HepG2 (cell line): Measurements from ENCODE around the gene CPEB3. TPM values are rescaled to one million over a fixed set of nuclear protein-coding genes. Genes with fewer than 3 reads are reported as not detected.
A peak's percentile ranks its signal among the peaks of the same experiment; 100 is the strongest.

Experiments used
- ELF1 ChIP-seq: sonication (generic); formaldehyde crosslinking; IDR thresholded peaks from 2 replicates; pipeline ENCODE4 v1.4.0; 2020; ENCODE audit warnings: missing genetic modification reagents
- HMGA1 ChIP-seq: sonication (generic); formaldehyde crosslinking; conservative IDR thresholded peaks from 2 replicates; pipeline ENCODE4 v1.4.0; 2020; ENCODE audit warnings: missing genetic modification reagents
- HNRNPH1 ChIP-seq: fragments of 200-400 bp; formaldehyde crosslinking; optimal IDR thresholded peaks from 2 replicates; pipeline ENCODE3; 2017; ENCODE audit warnings: mild to moderate bottlenecking, low read depth, low read length
- HNRNPK ChIP-seq: fragments of 200-400 bp; formaldehyde crosslinking; IDR thresholded peaks from 2 replicates; pipeline ENCODE4 v1.6.1; 2018; ENCODE audit warnings: low read length, low read depth, moderate library complexity, mild to moderate bottlenecking; ENCODE audit not compliant: poor library complexity, severe bottlenecking
- KDM6A ChIP-seq: IDR thresholded peaks from 2 replicates; pipeline ENCODE4 v1.6.1; 2016; ENCODE audit warnings: low read depth
- MLLT10 ChIP-seq: sonication (generic); formaldehyde crosslinking; IDR thresholded peaks from 2 replicates; pipeline ENCODE4 v1.4.0; 2020; ENCODE audit warnings: missing genetic modification reagents
- ONECUT2 ChIP-seq: sonication (generic); formaldehyde crosslinking; IDR thresholded peaks from 2 replicates; pipeline ENCODE4 v1.4.0; 2020; ENCODE audit warnings: missing genetic modification reagents
- RELA ChIP-seq: sonication (generic); formaldehyde crosslinking; IDR thresholded peaks from 2 replicates; pipeline ENCODE4 v1.4.0; 2020; ENCODE audit warnings: missing genetic modification reagents
- RFX1 ChIP-seq: fragments of 450-650 bp; IDR thresholded peaks from 2 replicates; pipeline ENCODE4 v1.6.1; 2017
- SATB2 ChIP-seq: sonication (generic); formaldehyde crosslinking; IDR thresholded peaks from 2 replicates; pipeline ENCODE4 v1.5.0; 2020; ENCODE audit warnings: missing genetic modification reagents
- SP1 ChIP-seq, 2 experiments: fragments of 450-650 bp in 1 of 2; sonication (generic) in 1 of 2; formaldehyde crosslinking in 1 of 2; IDR thresholded peaks; 2 replicates each; pipeline versions ENCODE4 v1.4.0 to v1.6.1; 2016 to 2020; ENCODE audit warnings: missing genetic modification reagents in 1 of 2
- TARDBP ChIP-seq: sonication (generic); formaldehyde crosslinking; IDR thresholded peaks from 2 replicates; pipeline ENCODE4 v1.8.0; 2022; ENCODE audit warnings: mild to moderate bottlenecking, missing genetic modification reagents
- TMF1 ChIP-seq: sonication (generic); formaldehyde crosslinking; IDR thresholded peaks from 2 replicates; pipeline ENCODE4 v1.8.1; 2022; ENCODE audit warnings: low read depth, missing genetic modification reagents
- ZFP1 ChIP-seq: IDR thresholded peaks from 2 replicates; pipeline ENCODE4 v1.6.1; 2016
- ZMYM4 ChIP-seq: sonication (generic); formaldehyde crosslinking; IDR thresholded peaks from 2 replicates; pipeline ENCODE4 v1.8.1; 2023; ENCODE audit warnings: mild to moderate bottlenecking, missing genetic modification reagents
- ZNF207 ChIP-seq: fragments of 450-650 bp; IDR thresholded peaks from 2 replicates; pipeline ENCODE4 v1.6.1; 2016; ENCODE audit warnings: antibody characterized with exemption, borderline replicate concordance
- ZNF543 ChIP-seq: sonication (generic); formaldehyde crosslinking; IDR thresholded peaks from 2 replicates; pipeline ENCODE4 v1.4.0; 2020; ENCODE audit warnings: mild to moderate bottlenecking, missing genetic modification reagents
- ZNF619 ChIP-seq: sonication (generic); formaldehyde crosslinking; IDR thresholded peaks from 2 replicates; pipeline ENCODE4 v1.4.0; 2020; ENCODE audit warnings: mild to moderate bottlenecking, missing genetic modification reagents
- ZNF747 ChIP-seq: sonication (generic); formaldehyde crosslinking; IDR thresholded peaks from 2 replicates; pipeline ENCODE4 v1.8.1; 2023; ENCODE audit warnings: missing genetic modification reagents, mild to moderate bottlenecking, borderline replicate concordance
- polyA plus RNA-seq, 8 experiments: library from polyadenylated mRNA; depleted of rRNA in 3 of 8; stranded (reverse) in 7 of 8; unstranded in 1 of 8; fragments of >200 nt; fragmentation: Illumina TruSeq in 4 of 8; extraction: Trizol in 4 of 8; gene quantifications; 2 replicates each; pipeline versions ENCODE4 v1.2.1 to v1.2.3, GENCODE V29; 2011 to 2016; ENCODE audit warnings: low read depth in 4 of 8, missing spikeins in 1 of 8, mixed read lengths in 1 of 8; ENCODE audit not compliant: insufficient read depth in 1 of 8
- total RNA-seq, 5 experiments: library from RNA; depleted of rRNA; stranded (reverse); fragments of >200 nt; fragmentation: Illumina TruSeq; extraction: Trizol; gene quantifications; 2 replicates each; pipeline ENCODE4 v1.2.3, GENCODE V29; 2016; ENCODE audit warnings: low read depth in 1 of 5
- TF ChIP-seq, protein P1 (sequence below): sonication (generic); formaldehyde crosslinking; IDR thresholded peaks from 2 replicates; pipeline ENCODE4 v1.4.0; 2020; ENCODE audit warnings: missing genetic modification reagents
- TF ChIP-seq, protein P2 (sequence below): sonication (generic); formaldehyde crosslinking; IDR thresholded peaks from 2 replicates; pipeline ENCODE4 v1.4.0; 2020; ENCODE audit warnings: missing genetic modification reagents
- TF ChIP-seq, protein P3 (sequence below): sonication (generic); formaldehyde crosslinking; IDR thresholded peaks from 2 replicates; pipeline ENCODE4 v1.4.0; 2020; ENCODE audit warnings: missing genetic modification reagents, low read depth, mild to moderate bottlenecking, borderline replicate concordance
- TF ChIP-seq, protein P4 (sequence below): sonication (generic); formaldehyde crosslinking; IDR thresholded peaks from 2 replicates; pipeline ENCODE4 v1.4.0; 2020; ENCODE audit warnings: missing genetic modification reagents

The CPEB3 gene
- total and polyA plus RNA-seq, 2 of the 13 experiments (the other 11 are each of a cell fraction or from before 2014, with no cell fraction given) = 0.66 to 0.70 TPM

DNA sequence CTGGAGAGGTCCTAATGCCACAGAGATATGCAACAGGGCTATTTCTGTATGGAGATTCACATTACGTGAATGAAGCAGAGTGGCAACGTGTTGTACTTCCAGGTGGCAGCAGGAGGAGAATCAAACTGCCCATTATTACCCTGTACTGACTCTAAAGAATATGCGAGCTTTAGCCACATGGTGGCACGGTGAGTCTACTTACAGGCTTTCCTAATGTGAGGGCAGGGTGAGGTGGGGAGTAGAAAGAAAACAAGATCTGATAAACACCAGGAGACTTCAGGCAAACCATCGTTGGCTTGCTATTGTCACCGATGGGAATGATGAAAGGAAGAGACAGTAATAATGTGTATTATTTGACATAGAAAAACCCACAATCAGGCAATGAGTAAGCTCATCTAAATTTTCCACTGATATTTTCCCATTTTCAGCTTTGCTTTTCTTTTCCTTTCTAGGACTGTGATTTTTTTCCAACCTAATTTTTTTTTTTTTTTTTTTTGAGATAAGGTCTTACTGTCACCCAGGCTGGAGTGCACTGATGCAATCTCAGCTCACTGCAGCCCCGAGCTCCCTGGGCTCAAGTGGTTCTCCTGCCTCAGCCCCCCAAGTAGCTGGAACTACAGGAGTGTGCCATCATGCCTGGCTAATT is 203.0 kb downstream of the CPEB3 start (continued):
- peak; percentile 55 for TF ChIP-seq ZMYM4 (CRISPR knock-in tag)
- TF ChIP-seq, protein P1, sequence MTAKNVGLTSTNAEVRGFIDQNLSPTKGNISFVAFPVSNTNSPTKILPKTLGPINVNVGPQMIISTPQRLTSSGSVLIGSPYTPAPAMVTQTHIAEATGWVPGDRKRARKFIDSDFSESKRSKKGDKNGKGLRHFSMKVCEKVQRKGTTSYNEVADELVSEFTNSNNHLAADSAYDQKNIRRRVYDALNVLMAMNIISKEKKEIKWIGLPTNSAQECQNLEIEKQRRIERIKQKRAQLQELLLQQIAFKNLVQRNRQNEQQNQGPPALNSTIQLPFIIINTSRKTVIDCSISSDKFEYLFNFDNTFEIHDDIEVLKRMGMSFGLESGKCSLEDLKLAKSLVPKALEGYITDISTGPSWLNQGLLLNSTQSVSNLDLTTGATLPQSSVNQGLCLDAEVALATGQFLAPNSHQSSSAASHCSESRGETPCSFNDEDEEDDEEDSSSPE (CRISPR knock-in tag) = no peak
- no peak for TF ChIP-seq ZNF543
- TF ChIP-seq, protein P2, sequence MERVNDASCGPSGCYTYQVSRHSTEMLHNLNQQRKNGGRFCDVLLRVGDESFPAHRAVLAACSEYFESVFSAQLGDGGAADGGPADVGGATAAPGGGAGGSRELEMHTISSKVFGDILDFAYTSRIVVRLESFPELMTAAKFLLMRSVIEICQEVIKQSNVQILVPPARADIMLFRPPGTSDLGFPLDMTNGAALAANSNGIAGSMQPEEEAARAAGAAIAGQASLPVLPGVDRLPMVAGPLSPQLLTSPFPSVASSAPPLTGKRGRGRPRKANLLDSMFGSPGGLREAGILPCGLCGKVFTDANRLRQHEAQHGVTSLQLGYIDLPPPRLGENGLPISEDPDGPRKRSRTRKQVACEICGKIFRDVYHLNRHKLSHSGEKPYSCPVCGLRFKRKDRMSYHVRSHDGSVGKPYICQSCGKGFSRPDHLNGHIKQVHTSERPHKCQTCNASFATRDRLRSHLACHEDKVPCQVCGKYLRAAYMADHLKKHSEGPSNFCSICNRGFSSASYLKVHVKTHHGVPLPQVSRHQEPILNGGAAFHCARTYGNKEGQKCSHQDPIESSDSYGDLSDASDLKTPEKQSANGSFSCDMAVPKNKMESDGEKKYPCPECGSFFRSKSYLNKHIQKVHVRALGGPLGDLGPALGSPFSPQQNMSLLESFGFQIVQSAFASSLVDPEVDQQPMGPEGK (CRISPR knock-in tag) = peak; percentile 66
- TF ChIP-seq, protein P3, sequence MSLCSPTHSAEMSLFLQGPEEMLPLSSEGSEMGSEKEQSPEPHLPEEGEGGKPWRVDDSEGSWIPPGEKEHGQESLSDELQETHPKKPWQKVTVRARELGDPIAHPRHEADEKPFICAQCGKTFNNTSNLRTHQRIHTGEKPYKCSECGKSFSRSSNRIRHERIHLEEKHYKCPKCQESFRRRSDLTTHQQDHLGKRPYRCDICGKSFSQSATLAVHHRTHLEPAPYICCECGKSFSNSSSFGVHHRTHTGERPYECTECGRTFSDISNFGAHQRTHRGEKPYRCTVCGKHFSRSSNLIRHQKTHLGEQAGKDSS = 0 out of 2 replicates have a peak, but pooled peaks have one; percentile 55
- no peak for TF ChIP-seq SP1 (IDR thresholded peaks at IDR 0.05)
- TF ChIP-seq SP1 (CRISPR knock-in tag; IDR thresholded peaks at IDR 0.05) = no peak
- TF ChIP-seq ZNF747 (CRISPR knock-in tag) = no peak
- no peak for TF ChIP-seq MLLT10 (CRISPR knock-in tag)
- TF ChIP-seq TMF1 (CRISPR knock-in tag) = no peak
- TF ChIP-seq HNRNPK = no peak
- no peak for TF ChIP-seq KDM6A (CRISPR knock-in tag)
- TF ChIP-seq, protein P4, sequence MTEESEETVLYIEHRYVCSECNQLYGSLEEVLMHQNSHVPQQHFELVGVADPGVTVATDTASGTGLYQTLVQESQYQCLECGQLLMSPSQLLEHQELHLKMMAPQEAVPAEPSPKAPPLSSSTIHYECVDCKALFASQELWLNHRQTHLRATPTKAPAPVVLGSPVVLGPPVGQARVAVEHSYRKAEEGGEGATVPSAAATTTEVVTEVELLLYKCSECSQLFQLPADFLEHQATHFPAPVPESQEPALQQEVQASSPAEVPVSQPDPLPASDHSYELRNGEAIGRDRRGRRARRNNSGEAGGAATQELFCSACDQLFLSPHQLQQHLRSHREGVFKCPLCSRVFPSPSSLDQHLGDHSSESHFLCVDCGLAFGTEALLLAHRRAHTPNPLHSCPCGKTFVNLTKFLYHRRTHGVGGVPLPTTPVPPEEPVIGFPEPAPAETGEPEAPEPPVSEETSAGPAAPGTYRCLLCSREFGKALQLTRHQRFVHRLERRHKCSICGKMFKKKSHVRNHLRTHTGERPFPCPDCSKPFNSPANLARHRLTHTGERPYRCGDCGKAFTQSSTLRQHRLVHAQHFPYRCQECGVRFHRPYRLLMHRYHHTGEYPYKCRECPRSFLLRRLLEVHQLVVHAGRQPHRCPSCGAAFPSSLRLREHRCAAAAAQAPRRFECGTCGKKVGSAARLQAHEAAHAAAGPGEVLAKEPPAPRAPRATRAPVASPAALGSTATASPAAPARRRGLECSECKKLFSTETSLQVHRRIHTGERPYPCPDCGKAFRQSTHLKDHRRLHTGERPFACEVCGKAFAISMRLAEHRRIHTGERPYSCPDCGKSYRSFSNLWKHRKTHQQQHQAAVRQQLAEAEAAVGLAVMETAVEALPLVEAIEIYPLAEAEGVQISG (CRISPR knock-in tag) = no peak
- TF ChIP-seq ZNF619 = no peak
- no peak for TF ChIP-seq ONECUT2 (CRISPR knock-in tag)
- no peak for TF ChIP-seq RELA (CRISPR knock-in tag)
- TF ChIP-seq SATB2 (CRISPR knock-in tag) = no peak
- TF ChIP-seq ZFP1 = no peak
- TF ChIP-seq HNRNPH1 = no peak
- TF ChIP-seq ZNF207 = no peak
- no peak for TF ChIP-seq RFX1
- TF ChIP-seq TARDBP = no peak
- TF ChIP-seq HMGA1 (CRISPR knock-in tag) = no peak
- TF ChIP-seq ELF1 = no peak
